GM12892 (cell line): ENCODE data around the gene TENT4B.

Experiments
- POLR2A ChIP-seq: IDR thresholded peaks from 2 replicates; pipeline ENCODE4 v1.6.1; 2011; ENCODE audit warnings: low read depth, low read length, control low read depth
- POLR2AphosphoS5 ChIP-seq: IDR thresholded peaks from 2 replicates; pipeline ENCODE4 v1.6.1; 2011; ENCODE audit warnings: low read depth, low read length, control low read depth
- TAF1 ChIP-seq: IDR thresholded peaks from 2 replicates; pipeline ENCODE4 v1.6.1; 2011; ENCODE audit warnings: low read depth, mild to moderate bottlenecking, control low read depth, low read length, borderline replicate concordance

DNA sequence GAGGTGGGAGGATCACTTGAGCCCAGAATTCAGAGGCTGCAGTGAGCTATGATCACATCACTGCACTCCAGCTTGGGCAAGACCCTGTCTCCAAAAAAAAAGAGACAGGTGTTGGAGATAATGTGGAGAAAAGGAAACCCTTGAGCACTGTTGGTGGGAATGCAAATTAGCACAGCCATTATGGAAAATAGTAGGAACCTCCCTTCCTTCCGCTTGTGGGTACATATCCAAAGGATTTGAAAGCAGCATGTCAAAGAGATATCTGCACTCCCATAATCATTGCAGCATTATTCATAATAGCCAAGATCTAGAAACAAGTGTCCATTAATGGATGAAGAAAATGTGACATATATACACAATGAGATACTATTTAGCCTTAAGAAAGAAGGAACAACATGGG is 103.5 kb downstream of the TENT4B start:
- TF ChIP-seq POLR2A (no peak), POLR2AphosphoS5 (no peak), TAF1 (no peak)
